Retina (tissue), 1 donor: ENCODE results near the gene NOTCH1.

Experiments used
- DNase-seq: peaks from one replicate; pipeline ENCODE4 v3.0.0-alpha.2; 2016

NOTCH1 gene

GRCh38 chr9:136514022-136514714 is 31.7 kb downstream of the NOTCH1 start:
- DNase-seq, result no peak

- no peak for DNase-seq
Measured at GRCh38 chr9:136513191-136513590, 32.7 kb downstream of the NOTCH1 start.

- no peak for DNase-seq
Measured at GRCh38 chr9:136512651-136513071, 33.2 kb downstream of the NOTCH1 start.

GRCh38 chr9:136511670-136512592 is 33.9 kb downstream of the NOTCH1 start:
- peak; percentile 83 for DNase-seq

- no peak for DNase-seq
Measured at GRCh38 chr9:136511144-136511669, 34.6 kb downstream of the NOTCH1 start.

GRCh38 chr9:136510561-136510960 is 35.3 kb downstream of the NOTCH1 start:
- DNase-seq, result no peak

- DNase-seq, result no peak
Measured at GRCh38 chr9:136509549-136509948, 36.3 kb downstream of the NOTCH1 start.

GRCh38 chr9:136508729-136509500 is 36.9 kb downstream of the NOTCH1 start:
- no peak for DNase-seq

- DNase-seq, result no peak
Measured at GRCh38 chr9:136507992-136508375, 37.9 kb downstream of the NOTCH1 start.

GRCh38 chr9:136507221-136507991 is 38.4 kb downstream of the NOTCH1 start:
- no peak for DNase-seq

- no peak for DNase-seq
Measured at GRCh38 chr9:136506425-136506824, 39.4 kb downstream of the NOTCH1 start.

GRCh38 chr9:136505406-136506403 is 40.1 kb downstream of the NOTCH1 start:
- no peak for DNase-seq

GRCh38 chr9:136504512-136505348 is 41.1 kb downstream of the NOTCH1 start:
- DNase-seq, result no peak

GRCh38 chr9:136502940-136503550 is 42.8 kb downstream of the NOTCH1 start:
- no peak for DNase-seq

- DNase-seq, result no peak
Measured at GRCh38 chr9:136502196-136502595, 43.7 kb downstream of the NOTCH1 start.

- DNase-seq, result no peak
Measured at GRCh38 chr9:136501686-136502085, 44.2 kb downstream of the NOTCH1 start.

- no peak for DNase-seq
Measured at GRCh38 chr9:136499935-136500910, 45.6 kb downstream of the NOTCH1 start.
